Transverse colon (tissue), 4 donors: Measurements from ENCODE around the gene AK2. TPM values are rescaled to one million over a fixed set of nuclear protein-coding genes. Genes with fewer than 3 reads are reported as not detected.
"Not testable (repeated sequence)": the region's sequence is repeated elsewhere in the genome, so short reads cannot be mapped to it uniquely, and the experiment has no call there.

ENCODE experiments used
- DNase-seq: peaks from one replicate; pipeline ENCODE4 v3.0.0-alpha.2; 2019
- H3K27ac ChIP-seq, 4 donors: fragments of 200-600 bp; sonication (generic); 2 replicates each; pipeline ENCODE4 v1.5.1; 2016 to 2018; ENCODE audit warnings: inconsistent platforms in 4 of 4
- H3K27me3 ChIP-seq: fragments of 200-600 bp; sonication (generic); 2 replicates; pipeline ENCODE4 v1.5.1; 2017; ENCODE audit warnings: inconsistent platforms
- H3K36me3 ChIP-seq, 4 donors: fragments of 200-600 bp; sonication (generic); 2 replicates each; pipeline ENCODE4 v1.5.1; 2017 to 2019; ENCODE audit warnings: inconsistent platforms in 4 of 4
- H3K4me1 ChIP-seq, 4 donors: fragments of 200-600 bp; sonication (generic); 2 replicates each; pipeline ENCODE4 v1.5.1; 2017 to 2020; ENCODE audit warnings: inconsistent platforms in 4 of 4
- H3K4me3 ChIP-seq, 4 donors: fragments of 200-600 bp; sonication (generic); 1 replicate in 1 of 4; 2 replicates in 3 of 4; pipeline versions ENCODE4 v1.5.1 to v1.6.1; 2017 to 2019; ENCODE audit warnings: inconsistent platforms in 4 of 4
- H3K9me3 ChIP-seq, 2 donors: fragments of 200-600 bp; sonication (generic); 2 replicates each; pipeline ENCODE4 v1.5.1; 2017 to 2019; ENCODE audit warnings: inconsistent platforms in 2 of 2
- CTCF ChIP-seq, 5 experiments: fragments of 200-600 bp in 3 of 5; fragments of 450-650 bp in 2 of 5; sonication (generic) in 3 of 5; IDR thresholded peaks; 1 replicate in 2 of 5; 2 replicates in 3 of 5; pipeline ENCODE4 v1.5.1; 2016 to 2017; ENCODE audit warnings: antibody characterized with exemption in 5 of 5, inconsistent platforms in 3 of 5, mild to moderate bottlenecking in 2 of 5, moderate library complexity in 1 of 5
- EP300 ChIP-seq: sonication (generic); formaldehyde crosslinking; IDR thresholded peaks from one replicate; pipeline ENCODE4 v1.6.1; 2017; ENCODE audit warnings: antibody characterized with exemption, low read depth
- POLR2A ChIP-seq: fragments of 450-650 bp; IDR thresholded peaks from one replicate; pipeline ENCODE4 v1.6.1; 2016; ENCODE audit warnings: antibody characterized with exemption, mild to moderate bottlenecking, moderate library complexity
- POLR2AphosphoS5 ChIP-seq, 3 donors: sonication (generic); formaldehyde crosslinking; IDR thresholded peaks; one replicate each; pipeline ENCODE4 v1.6.1; 2016; ENCODE audit warnings: antibody characterized with exemption in 3 of 3
- WGBS, 2 donors: methylation state at CpG; one replicate each; pipeline ENCODE4 v1.1.5; 2018; ENCODE audit warnings: low coverage in 1 of 2; 5-methylcytosine and 5-hydroxymethylcytosine counted together
- in situ Hi-C, 4 donors: fragments of 200-750 bp; cut with MboI; loops; one replicate each; pipeline versions ENCODE4 v1.15.0 to v1.15.1; 2017; ENCODE audit warnings: low sequenced_read_pairs in 3 of 4, low pct_ligation_motif_present in 1 of 4, low pct_unique_long_range_greater_than_20kb in 1 of 4
- intact Hi-C: fragments of 100-400 bp; cut with DNase I; formaldehyde crosslinking; loops from one replicate; pipeline ENCODE4 v1.15.1; 2023; ENCODE audit warnings: low total_unique reads
- total RNA-seq, 4 donors: library from RNA; depleted of rRNA; stranded (reverse); fragments of >200 nt; gene quantifications; one replicate each; pipeline ENCODE4 v1.1.0, GENCODE V29; 2016

Gene AK2
- total RNA-seq, 4 donors from 2014 or later: 209 to 296 (median 211) TPM

DNA sequence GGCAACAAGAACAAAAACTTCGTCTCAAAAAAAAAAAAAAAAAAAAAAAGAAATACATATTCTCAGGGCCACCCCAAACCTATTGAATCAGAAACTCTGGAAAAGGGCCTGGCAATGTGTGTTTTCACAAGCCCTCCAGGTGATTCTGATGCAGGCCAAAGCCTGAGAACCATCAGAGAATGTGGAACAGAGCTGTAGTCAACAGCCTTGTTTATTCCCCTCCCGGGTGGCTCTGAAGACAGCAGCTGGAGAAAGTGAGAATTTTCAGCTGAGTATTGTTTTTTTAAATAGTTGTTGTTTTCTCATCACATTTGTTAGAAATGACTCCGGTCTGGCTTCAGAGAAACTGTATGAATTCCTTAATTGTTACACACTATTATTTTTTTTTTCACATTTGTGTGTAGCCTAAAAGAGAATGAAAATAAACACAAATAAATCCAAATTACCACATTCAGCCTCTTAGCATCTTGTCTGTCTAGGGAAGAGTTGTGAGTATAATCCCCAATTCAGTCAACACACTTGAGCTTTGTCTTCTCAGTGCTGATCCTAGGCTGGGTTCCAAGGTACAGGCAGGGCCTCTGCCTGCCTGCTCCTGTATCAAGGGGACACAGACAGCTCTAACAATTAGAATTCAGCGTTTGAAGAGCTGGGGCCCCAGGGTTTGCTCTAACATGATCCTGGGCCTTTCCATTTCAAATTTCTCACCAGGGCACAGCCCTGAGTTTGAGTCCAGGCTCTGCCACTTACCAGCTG is 37.7 kb upstream of the AK2 start:
- Histone ChIP-seq H3K27ac (no peak overlapping the region), H3K27me3 (no peaks in the 10 kb centered on the region), H3K9me3 (no peaks in the 10 kb centered on the region), H3K36me3 (no peaks in the 10 kb centered on the region), H3K4me1 (no peaks in the 10 kb centered on the region), H3K4me3 (no peak overlapping the region)
- in situ Hi-C loops: loop anchor here in 2 of 4 donors (10.0 to 25.0 kb wide), 2 partner anchors 137 to 140 kb away; no protein-coding TSS in a partner anchor
- 74 to 100% methylated on average over 2 to 4 of the region's 4 CpGs for WGBS, 2 donors
- DNase-seq: no peak
- intact Hi-C loops: no loop called here
- TF ChIP-seq POLR2AphosphoS5 (IDR thresholded peaks at IDR 0.05) (no peak), POLR2A (no peak), EP300 (no peak), CTCF (IDR thresholded peaks at IDR 0.05) (no peak)

GRCh38 chr1:33072707-33073106 is 36.0 kb upstream of the AK2 start:
- Histone ChIP-seq H3K4me1 (no peaks in the 10 kb centered on the region), H3K9me3 (no peaks in the 10 kb centered on the region), H3K27me3 (no peaks in the 10 kb centered on the region), H3K36me3 (no peaks in the 10 kb centered on the region), H3K27ac (no peak overlapping the region), H3K4me3 (no peak overlapping the region)
- in situ Hi-C loops: loop anchor here in 2 of 4 donors (10.0 to 25.0 kb wide), 2 partner anchors 135 to 138 kb away; no protein-coding TSS in a partner anchor
- WGBS, 2 donors: 81% methylated on average over 2 of the region's 2 CpGs; no CpG with 5 or more reads in 1 of the 2 donors
- DNase-seq: no peak
- intact Hi-C loops: no loop called here
- no peak for TF ChIP-seq POLR2A
- no peak for TF ChIP-seq POLR2AphosphoS5 (IDR thresholded peaks at IDR 0.05)
- TF ChIP-seq EP300: no peak
- no peak for TF ChIP-seq CTCF (IDR thresholded peaks at IDR 0.05)

GRCh38 chr1:33070628-33071027 is 33.9 kb upstream of the AK2 start:
- no peaks in the 10 kb centered on the region for H3K4me1 ChIP-seq
- DNase-seq: no peak
- in situ Hi-C loops: loop anchor here in 2 of 4 donors (10.0 to 25.0 kb wide), 2 partner anchors 133 to 136 kb away; no protein-coding TSS in a partner anchor
- no peaks in the 10 kb centered on the region for H3K27me3 ChIP-seq
- TF ChIP-seq POLR2A (no peak), POLR2AphosphoS5 (IDR thresholded peaks at IDR 0.05) (no peak), CTCF (IDR thresholded peaks at IDR 0.05) (no peak), EP300 (no peak)
- WGBS, 2 donors: 96 to 100% methylated on average over 1 of the region's 1 CpG
- peaks cover 3 to 6% of the 10 kb centered on the region in 2 donors for H3K9me3 ChIP-seq
- no peak overlapping the region for H3K4me3 ChIP-seq
- intact Hi-C loops: no loop called here
- H3K27ac ChIP-seq: no peak overlapping the region
- no peaks in the 10 kb centered on the region for H3K36me3 ChIP-seq

DNA sequence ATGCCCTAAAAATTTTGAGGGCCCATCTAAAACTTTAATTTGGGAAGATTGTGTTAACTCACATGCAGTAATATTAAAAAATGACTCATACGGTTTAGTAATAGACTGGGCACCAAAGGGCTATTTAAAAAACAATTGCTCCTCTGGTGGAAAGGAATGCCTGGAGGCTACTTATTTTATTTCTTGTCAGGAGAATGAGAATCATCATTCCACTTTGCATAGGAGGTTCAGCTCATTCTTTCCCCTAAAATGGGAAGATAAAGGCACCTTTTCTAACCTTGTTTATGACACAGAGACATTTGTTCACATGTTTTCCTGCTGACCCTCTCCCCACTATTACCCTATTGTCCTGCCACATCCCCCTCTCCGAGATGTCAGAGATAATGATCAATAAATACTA is 31.4 kb upstream of the AK2 start:
- WGBS, 2 donors: 60 to 70% methylated on average over 1 to 2 of the region's 2 CpGs
- in situ Hi-C loops: loop anchor here in 1 of 4 donors (25.0 kb wide), 1 partner anchor 131 kb away; no protein-coding TSS in a partner anchor
- DNase-seq, intact Hi-C loops, H3K4me1 ChIP-seq, H3K27ac ChIP-seq, H3K36me3 ChIP-seq, H3K4me3 ChIP-seq, H3K27me3 ChIP-seq: not testable (repeated sequence)
- H3K9me3 ChIP-seq: peaks cover 25% of the 10 kb centered on the region in 2 donors

DNA sequence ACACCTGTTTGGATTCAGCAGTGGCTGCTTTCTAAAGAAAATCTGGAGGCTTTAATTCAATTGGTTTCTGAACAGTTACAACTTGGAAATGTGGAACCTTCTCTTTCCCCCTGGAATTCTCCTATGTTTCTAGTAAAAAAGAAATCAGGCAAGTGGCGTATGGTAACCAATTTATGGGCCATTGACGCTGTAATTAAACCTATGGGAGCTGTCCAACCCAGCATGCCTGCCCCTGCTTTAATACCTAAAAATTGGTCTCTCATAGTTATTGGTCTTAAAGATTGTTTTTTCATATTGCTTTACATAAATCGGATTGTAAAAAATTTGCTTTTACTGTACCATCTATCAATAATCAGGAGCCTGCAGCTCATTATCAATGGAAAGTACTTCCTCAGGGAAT is 29.8 kb upstream of the AK2 start:
- in situ Hi-C loops: loop anchor here in 1 of 4 donors (25.0 kb wide), 1 partner anchor 129 kb away; no protein-coding TSS in a partner anchor
- 92 to 97% methylated on average over 3 of the region's 3 CpGs for WGBS, 2 donors
- DNase-seq: not testable (repeated sequence)

More for the DNA sequence above, 29.8 kb upstream of the AK2 start:
- H3K27ac ChIP-seq, H3K4me3 ChIP-seq, intact Hi-C loops, H3K4me1 ChIP-seq, H3K27me3 ChIP-seq, H3K36me3 ChIP-seq: not testable (repeated sequence)
- peaks cover 25 to 35% of the 10 kb centered on the region in 2 donors for H3K9me3 ChIP-seq
